GM13977 (cell line): ENCODE measurements around the gene ZIC1.

Experiments used
- DNase-seq: peaks from one replicate; pipeline ENCODE4 v3.0.0; 2012; ENCODE audit warnings: low spot score
- in situ Hi-C: fragments of 300-500 bp; cut with MboI; formaldehyde crosslinking; loops from one replicate; pipeline ENCODE4 v1.12.0; 2022; ENCODE audit warnings: low sequenced_read_pairs, low pct_unique_long_range_greater_than_20kb, mixed read lengths, inconsistent platforms; ENCODE audit not compliant: unreplicated experiment
- TF ChIP-seq, protein P1 (sequence below): IDR thresholded peaks from 2 replicates; pipeline ENCODE4 v1.5.1; 2012; ENCODE audit warnings: mild to moderate bottlenecking, control low read depth; ENCODE audit not compliant: insufficient read depth; ENCODE audit errors: extremely low read depth, missing control alignments

The ZIC1 gene

DNA sequence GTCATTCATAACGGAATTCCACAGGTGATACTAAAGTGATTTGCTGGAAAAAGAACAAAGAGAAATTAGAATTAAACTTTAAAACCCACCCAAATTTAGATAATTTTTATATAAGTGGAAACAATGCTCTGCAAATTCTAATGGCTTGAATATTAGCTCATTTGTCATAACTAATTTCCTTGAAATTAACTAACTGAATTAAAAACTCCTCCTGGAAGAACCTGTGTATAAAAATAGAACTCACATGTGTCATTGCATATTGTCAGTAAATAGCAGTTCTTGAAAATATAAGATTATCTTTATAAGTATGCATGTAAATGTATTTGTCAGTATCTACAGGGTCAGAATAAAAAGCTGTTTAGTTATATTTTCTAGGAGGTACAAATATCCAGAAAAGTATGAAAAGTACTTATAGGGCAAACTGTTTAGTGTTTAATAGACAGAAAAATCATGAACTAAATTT, 16.3 kb downstream of the ZIC1 start:
- DNase-seq = no peak
- TF ChIP-seq, protein P1, sequence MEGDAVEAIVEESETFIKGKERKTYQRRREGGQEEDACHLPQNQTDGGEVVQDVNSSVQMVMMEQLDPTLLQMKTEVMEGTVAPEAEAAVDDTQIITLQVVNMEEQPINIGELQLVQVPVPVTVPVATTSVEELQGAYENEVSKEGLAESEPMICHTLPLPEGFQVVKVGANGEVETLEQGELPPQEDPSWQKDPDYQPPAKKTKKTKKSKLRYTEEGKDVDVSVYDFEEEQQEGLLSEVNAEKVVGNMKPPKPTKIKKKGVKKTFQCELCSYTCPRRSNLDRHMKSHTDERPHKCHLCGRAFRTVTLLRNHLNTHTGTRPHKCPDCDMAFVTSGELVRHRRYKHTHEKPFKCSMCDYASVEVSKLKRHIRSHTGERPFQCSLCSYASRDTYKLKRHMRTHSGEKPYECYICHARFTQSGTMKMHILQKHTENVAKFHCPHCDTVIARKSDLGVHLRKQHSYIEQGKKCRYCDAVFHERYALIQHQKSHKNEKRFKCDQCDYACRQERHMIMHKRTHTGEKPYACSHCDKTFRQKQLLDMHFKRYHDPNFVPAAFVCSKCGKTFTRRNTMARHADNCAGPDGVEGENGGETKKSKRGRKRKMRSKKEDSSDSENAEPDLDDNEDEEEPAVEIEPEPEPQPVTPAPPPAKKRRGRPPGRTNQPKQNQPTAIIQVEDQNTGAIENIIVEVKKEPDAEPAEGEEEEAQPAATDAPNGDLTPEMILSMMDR = no peak
- in situ Hi-C loops = no loop called here

GRCh38 chr3:147426931-147427330, 17.8 kb downstream of the ZIC1 start:
- TF ChIP-seq, protein P1 = no peak
- DNase-seq = no peak
- in situ Hi-C loops = no loop called here

DNA sequence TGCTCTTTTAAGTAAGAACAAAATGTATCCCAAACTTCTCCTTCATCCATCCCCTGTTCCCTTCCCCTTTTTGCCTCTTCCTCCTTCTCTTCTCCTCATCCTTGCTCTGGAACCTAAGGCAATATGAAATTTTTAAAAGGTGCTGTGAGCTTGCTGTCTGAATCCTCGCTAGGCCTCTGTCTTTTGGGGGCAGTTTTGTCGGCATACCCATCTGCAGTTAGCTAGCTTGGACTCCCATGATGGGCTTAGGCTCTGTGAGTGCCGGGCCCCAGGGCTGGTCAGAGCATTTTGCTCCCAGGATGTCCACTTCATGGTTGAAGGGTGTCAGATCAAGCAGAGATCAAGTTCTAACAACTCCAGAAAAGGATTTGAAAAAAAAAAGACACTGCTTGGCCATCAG, 18.6 kb downstream of the ZIC1 start:
- in situ Hi-C loops = no loop called here
- TF ChIP-seq, protein P1 = no peak
- no peak for DNase-seq

DNA sequence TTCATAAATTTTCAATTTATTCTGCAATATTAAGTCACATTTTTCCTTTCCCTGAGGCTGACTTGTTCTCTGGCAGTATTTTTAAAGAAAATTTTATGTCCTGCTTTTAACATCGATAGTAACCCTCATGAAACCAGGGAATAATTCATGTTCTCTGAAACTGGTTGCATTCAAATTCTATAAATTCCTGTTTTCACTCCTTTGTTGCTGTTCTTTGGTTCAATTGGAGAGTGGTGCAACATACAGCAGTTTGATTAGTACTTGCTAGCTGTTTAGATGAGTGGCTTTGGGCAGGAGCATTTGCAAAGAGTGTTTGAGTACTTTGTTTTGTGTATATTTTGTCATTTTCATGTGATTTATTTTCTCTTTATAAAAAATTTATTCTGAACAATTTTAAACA, 19.2 kb downstream of the ZIC1 start:
- no peak for DNase-seq
- TF ChIP-seq, protein P1 = no peak
- in situ Hi-C loops = no loop called here

DNA sequence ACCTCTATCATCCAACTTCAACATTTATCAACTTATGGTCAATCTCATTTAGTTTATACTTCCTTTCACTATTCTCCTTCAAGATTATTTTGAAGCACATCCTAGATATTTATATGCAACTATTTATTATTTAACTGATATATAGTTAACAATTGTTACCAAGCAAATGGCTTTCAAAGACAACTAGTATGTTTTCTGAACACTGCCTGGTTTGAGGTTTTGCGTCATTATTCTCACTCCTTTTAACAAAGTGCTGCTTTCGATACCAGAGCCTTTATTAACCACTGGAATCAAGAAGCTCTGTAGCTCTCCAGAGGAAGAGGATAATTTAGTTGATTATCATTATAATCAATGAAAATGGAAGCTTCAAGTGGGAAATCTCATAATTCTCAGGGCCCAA, 19.6 kb downstream of the ZIC1 start:
- in situ Hi-C loops = no loop called here
- no peak for DNase-seq
- TF ChIP-seq, protein P1 = no peak

DNA sequence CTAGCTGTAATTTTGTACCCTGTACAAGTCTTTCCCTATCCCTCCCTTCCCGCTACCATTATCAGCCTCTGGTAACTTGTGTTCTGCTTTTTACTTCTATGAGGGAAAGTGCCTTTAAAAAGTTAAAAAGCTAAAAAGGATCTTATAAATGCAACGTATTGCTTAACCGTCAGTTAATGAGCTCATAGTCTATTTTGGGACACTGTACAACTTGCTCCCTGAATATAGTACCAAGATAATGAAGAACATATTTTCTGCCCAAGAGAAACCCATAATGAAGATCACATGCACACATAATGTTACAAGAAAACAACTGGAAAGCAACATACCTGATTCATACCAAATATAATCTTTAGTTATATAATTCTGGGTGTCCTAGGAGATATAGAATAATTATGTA, 22.6 kb downstream of the ZIC1 start:
- in situ Hi-C loops = no loop called here
- TF ChIP-seq, protein P1 = no peak
- DNase-seq = no peak

GRCh38 chr3:147447224-147447623, 38.1 kb downstream of the ZIC1 start:
- in situ Hi-C loops = no loop called here
- DNase-seq = no peak
- TF ChIP-seq, protein P1 = no peak
